K562 (cell line): ENCODE measurements around the gene CDKN2AIPNL.

Experiments
- DPF2 ChIP-seq: fragments of 450-650 bp; IDR thresholded peaks from 2 replicates; pipeline ENCODE4 v1.6.1; 2016
- FOXA3 ChIP-seq, 2 experiments: fragments of 450-650 bp in 1 of 2; sonication (generic) in 1 of 2; formaldehyde crosslinking; IDR thresholded peaks in 1 of 2; conservative IDR thresholded peaks in 1 of 2; 2 replicates each; pipeline versions ENCODE4 v1.4.0 to v1.8.0; 2020 to 2022; ENCODE audit warnings: mild to moderate bottlenecking in 2 of 2, missing genetic modification reagents in 1 of 2
- KLF13 ChIP-seq: fragments of 450-650 bp; IDR thresholded peaks from 2 replicates; pipeline ENCODE4 v1.6.1; 2016; ENCODE audit warnings: missing genetic modification characterization, low read depth, mild to moderate bottlenecking, missing compliant biosample characterization, moderate library complexity, borderline replicate concordance
- MCM2 ChIP-seq: fragments of 450-650 bp; IDR thresholded peaks from 2 replicates; pipeline ENCODE4 v1.6.1; 2017; ENCODE audit warnings: low read depth, mild to moderate bottlenecking
- MEF2A ChIP-seq: IDR thresholded peaks from 2 replicates; pipeline ENCODE4 v1.6.1; 2011; ENCODE audit warnings: low read depth, mild to moderate bottlenecking, low read length, moderate library complexity; ENCODE audit not compliant: control insufficient read depth
- POLR2AphosphoS5 ChIP-seq: IDR thresholded peaks from 2 replicates; pipeline ENCODE4 v1.6.1; 2011; ENCODE audit warnings: mild to moderate bottlenecking, low read depth, low read length, moderate library complexity; ENCODE audit not compliant: control insufficient read depth, insufficient read depth
- SP1 ChIP-seq: sonication (generic); formaldehyde crosslinking; IDR thresholded peaks from 2 replicates; pipeline ENCODE4 v1.8.1; 2022; ENCODE audit warnings: mild to moderate bottlenecking, missing genetic modification reagents
- TBP ChIP-seq: optimal IDR thresholded peaks from 2 replicates; pipeline ENCODE3; 2011; ENCODE audit warnings: low read depth, low read length, improper control_type of control experiment
- TCF7 ChIP-seq: sonication (generic); IDR thresholded peaks from 2 replicates; pipeline ENCODE4 v1.6.1; 2016; ENCODE audit warnings: antibody characterized with exemption, borderline replicate concordance
- TRIM25 ChIP-seq: fragments of 450-650 bp; IDR thresholded peaks from 2 replicates; pipeline ENCODE4 v1.7.0; 2016; ENCODE audit warnings: borderline replicate concordance
- ZNF12 ChIP-seq: sonication (generic); formaldehyde crosslinking; IDR thresholded peaks from 2 replicates; pipeline ENCODE4 v1.4.0; 2020; ENCODE audit warnings: mild to moderate bottlenecking, missing genetic modification reagents

GRCh38 chr5:134355681-134356080 is 56.0 kb downstream of the CDKN2AIPNL start:
- no peak for TF ChIP-seq MCM2
- TF ChIP-seq KLF13, result no peak
- no peak for TF ChIP-seq POLR2AphosphoS5
- no peak for TF ChIP-seq MEF2A
- TF ChIP-seq TBP, result no peak
- TF ChIP-seq SP1 (CRISPR knock-in tag), result no peak
- TF ChIP-seq FOXA3 (CRISPR knock-in tag; conservative IDR thresholded peaks at IDR 0.05 in 1 of 2, IDR thresholded peaks at IDR 0.05 in 1 of 2), result no peak
- no peak for TF ChIP-seq TCF7
- TF ChIP-seq DPF2, result no peak
- TF ChIP-seq TRIM25, result no peak
- TF ChIP-seq ZNF12, result no peak
